Measurements from ENCODE around the gene ATP8B3.

ATP8B3 gene

DNA sequence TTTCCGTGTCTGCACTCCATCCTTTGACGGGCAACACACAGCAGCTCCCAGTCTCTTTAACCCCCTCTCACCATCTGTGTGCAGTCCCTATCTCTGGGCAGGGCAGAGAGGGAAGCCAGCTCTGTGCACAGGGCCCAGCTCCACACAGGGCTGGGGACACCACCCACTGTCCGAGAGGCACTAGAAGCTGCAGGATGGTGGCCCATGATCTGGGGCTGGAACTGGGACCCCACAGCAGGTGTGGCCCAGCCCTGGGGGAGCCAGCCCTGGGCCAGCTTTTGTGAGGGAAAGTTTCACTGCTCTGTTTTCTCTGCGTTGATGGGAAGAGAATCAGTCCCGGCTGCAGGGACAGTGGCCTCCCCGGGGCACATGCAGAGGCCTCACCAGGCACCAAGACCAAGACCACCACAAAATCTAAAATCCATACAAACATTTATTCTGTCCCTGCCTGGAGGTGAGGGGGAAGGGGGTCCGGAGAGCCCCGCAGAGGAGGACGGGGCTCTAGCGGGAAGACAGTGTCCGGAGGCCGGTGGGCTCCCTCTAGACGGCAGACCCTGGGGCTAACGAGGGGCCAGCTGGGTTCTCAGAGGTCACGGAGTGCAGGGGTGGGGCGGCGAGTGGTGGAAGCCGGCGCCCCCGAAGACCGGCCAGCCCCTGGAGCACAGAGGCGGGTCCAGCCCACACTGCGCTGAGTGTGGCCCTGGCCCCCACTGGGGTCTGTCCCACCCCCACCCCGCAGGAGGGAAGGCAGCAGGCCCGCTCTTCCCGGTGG lies 2.9 kb upstream of the ATP8B3 start:
- no CpG with 5 or more reads among the region's 26 CpGs for WGBS (ENCODE audit: insufficient coverage, insufficient read length)
- no peak for DNase-seq (ENCODE audit: low read depth, low spot score)
- Histone ChIP-seq H3K9me3 (ENCODE audit: control insufficient read depth, insufficient read depth, low read length) (no peaks in the 10 kb centered on the region), H3K27me3 (ENCODE audit: control insufficient read depth, insufficient read depth, low read length) (no peaks in the 10 kb centered on the region), H3K27ac (ENCODE audit: low read length) (no peak overlapping the region), H3K36me3 (ENCODE audit: control insufficient read depth, insufficient read depth, low read length) (peaks cover 34% of the 10 kb centered on the region), H3K4me3 (ENCODE audit: low read length) (no peak overlapping the region), H3K4me1 (ENCODE audit: control insufficient read depth, insufficient read depth, low read length) (peaks cover 2% of the 10 kb centered on the region)

DNA sequence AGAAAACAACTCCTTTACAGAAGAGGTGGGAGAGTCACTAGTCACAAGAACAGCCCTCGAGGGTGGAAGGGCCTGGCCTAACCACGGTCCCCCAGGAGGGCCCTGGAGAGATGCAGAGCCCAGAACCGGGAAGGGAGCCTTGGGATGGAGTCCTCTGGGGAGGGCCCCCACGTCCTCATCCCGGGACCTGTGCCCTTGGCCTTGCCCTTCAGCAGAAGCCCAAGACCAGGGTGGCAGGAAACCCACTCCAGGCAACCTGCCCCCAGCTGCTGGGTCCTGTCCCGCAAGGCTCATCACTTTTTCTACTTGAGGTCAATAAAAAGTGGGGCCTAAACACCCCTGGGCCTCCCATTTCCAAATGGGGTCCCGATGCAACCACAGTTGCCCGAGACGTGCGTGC lies 2.3 kb upstream of the ATP8B3 start:
- no CpG with 5 or more reads among the region's 10 CpGs for WGBS (ENCODE audit: insufficient coverage, insufficient read length)
- Histone ChIP-seq H3K9me3 (ENCODE audit: control insufficient read depth, insufficient read depth, low read length) (no peaks in the 10 kb centered on the region), H3K36me3 (ENCODE audit: control insufficient read depth, insufficient read depth, low read length) (peaks cover 33% of the 10 kb centered on the region), H3K4me1 (ENCODE audit: control insufficient read depth, insufficient read depth, low read length) (peaks cover 2% of the 10 kb centered on the region), H3K27ac (ENCODE audit: low read length) (no peak overlapping the region), H3K27me3 (ENCODE audit: control insufficient read depth, insufficient read depth, low read length) (no peaks in the 10 kb centered on the region), H3K4me3 (ENCODE audit: low read length) (no peak overlapping the region)
- no peak for DNase-seq (ENCODE audit: low read depth, low spot score)

DNA sequence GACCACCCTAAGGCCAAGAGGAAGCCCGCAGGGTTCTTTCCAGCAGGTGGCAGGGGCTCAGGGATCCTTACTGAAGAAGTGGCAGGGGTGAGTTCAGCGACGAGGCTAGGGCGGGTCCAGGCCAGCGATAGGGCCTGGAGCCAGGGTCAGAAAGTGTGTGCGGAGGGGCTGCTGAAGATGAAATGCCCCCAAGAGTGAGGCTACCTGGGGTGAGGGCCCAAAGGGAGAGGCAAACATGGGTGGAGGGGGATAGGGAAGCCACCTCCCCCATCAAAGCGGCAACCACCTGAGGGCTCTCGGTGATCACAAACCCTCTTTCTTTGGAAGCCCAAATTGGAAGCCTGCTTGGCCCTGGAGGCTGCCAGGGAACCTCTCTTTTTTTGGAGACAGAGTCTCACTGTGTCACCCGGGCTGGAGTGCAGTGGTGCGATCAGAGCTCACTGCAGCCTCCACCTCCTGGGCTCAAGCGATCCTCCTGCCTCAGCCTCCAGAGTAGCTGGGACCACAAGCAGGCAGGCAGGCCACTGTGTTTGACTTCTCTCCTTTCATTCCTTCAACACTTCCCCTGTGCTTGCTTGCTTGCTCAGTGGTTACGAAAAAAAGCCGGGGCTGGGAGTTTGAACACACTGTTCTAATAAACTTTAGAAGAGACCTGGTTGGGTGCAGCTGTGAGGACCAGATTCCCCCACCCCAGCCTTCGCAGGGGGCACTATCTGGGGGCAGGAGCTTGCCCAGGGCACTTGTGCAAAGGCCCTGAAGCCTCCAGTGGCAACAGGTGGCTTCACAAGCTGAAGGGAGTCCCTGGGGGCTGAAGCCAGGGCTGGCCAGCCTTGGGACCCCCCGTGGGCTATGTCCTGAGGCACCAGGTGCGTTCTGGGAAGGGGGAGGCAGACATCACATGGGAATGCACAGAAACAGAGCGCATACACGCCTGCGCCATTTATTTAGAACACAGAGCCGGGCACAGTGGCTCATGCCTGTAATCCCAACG lies 1.4 kb upstream of the ATP8B3 start:
- WGBS (ENCODE audit: insufficient coverage, insufficient read length), result no CpG with 5 or more reads among the region's 21 CpGs
- H3K9me3 ChIP-seq (ENCODE audit: control insufficient read depth, insufficient read depth, low read length), result no peaks in the 10 kb centered on the region
- peaks cover 24% of the 10 kb centered on the region for H3K36me3 ChIP-seq (ENCODE audit: control insufficient read depth, insufficient read depth, low read length)
- no peak overlapping the region; the same call in 1 of the 2 replicates for H3K4me3 ChIP-seq (ENCODE audit: low read length)
- peaks cover 2% of the 10 kb centered on the region for H3K4me1 ChIP-seq (ENCODE audit: control insufficient read depth, insufficient read depth, low read length)
- no peaks in the 10 kb centered on the region for H3K27me3 ChIP-seq (ENCODE audit: control insufficient read depth, insufficient read depth, low read length)
- H3K27ac ChIP-seq (ENCODE audit: low read length), result no peak overlapping the region
- no peak for DNase-seq (ENCODE audit: low read depth, low spot score)

DNA sequence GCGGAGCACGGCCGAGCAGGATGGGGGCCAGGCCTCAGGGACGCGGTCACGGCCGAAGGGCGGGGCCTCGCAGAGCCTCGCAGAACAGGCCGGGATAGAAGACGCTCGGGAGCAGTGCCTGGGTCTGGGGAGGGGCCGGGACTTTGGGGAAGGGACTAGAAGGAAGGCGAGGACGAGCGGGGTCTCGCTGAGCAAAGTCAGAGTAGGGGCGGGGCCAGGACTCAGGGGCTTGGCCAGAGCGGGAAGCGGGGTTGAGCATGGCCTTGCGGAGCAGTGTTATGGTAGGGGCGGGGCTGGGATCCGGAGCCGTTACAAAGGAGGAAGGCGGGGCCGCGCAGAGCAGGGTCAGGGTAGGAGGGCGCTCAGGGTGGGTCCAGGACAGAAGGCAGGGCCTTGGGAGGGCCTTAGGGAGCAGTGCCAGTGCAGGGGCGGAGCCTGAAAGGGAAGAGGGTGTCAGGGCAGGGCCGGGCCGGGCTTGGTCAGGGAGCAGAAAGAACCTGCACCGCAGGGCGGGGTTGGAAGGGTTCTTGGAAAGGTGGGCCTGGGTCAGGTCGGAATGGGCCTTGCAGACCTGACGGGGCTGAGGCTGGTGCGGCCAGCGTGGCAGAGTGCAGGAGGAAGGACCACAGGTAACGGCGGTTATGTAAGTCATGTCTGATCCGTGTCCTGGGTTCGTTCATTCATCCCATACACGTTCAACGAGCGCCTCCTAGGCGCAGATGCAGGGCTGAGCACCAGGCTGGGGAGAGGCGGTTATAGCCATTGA lies 533 bp upstream of the ATP8B3 start:
- peaks cover 17% of the 10 kb centered on the region for H3K36me3 ChIP-seq (ENCODE audit: control insufficient read depth, insufficient read depth, low read length)
- H3K4me1 ChIP-seq (ENCODE audit: control insufficient read depth, insufficient read depth, low read length), result peaks cover 2% of the 10 kb centered on the region
- peak overlapping the region; percentile 46; the same call in 1 of the 2 replicates for H3K4me3 ChIP-seq (ENCODE audit: low read length)
- DNase-seq (ENCODE audit: low read depth, low spot score), result peak; percentile 77
- no peaks in the 10 kb centered on the region for H3K9me3 ChIP-seq (ENCODE audit: control insufficient read depth, insufficient read depth, low read length)
- H3K27me3 ChIP-seq (ENCODE audit: control insufficient read depth, insufficient read depth, low read length), result no peaks in the 10 kb centered on the region
- no CpG with 5 or more reads among the region's 47 CpGs for WGBS (ENCODE audit: insufficient coverage, insufficient read length)
- no peak overlapping the region for H3K27ac ChIP-seq (ENCODE audit: low read length)

- H3K4me3 ChIP-seq (ENCODE audit: low read length), result peak overlapping the region; percentile 67; the same call in 1 of the 2 replicates
- peaks cover 2% of the 10 kb centered on the region for H3K4me1 ChIP-seq (ENCODE audit: control insufficient read depth, insufficient read depth, low read length)
These were observed 593 bp downstream of the ATP8B3 start for GRCh38 chr19:1811472-1811894.

GRCh38 chr19:1810439-1811160 lies 1.5 kb downstream of the ATP8B3 start:
- Histone ChIP-seq H3K4me1 (ENCODE audit: control insufficient read depth, insufficient read depth, low read length) (peaks cover 2% of the 10 kb centered on the region), H3K27ac (ENCODE audit: low read length) (no peak overlapping the region), H3K9me3 (ENCODE audit: control insufficient read depth, insufficient read depth, low read length) (no peaks in the 10 kb centered on the region), H3K36me3 (ENCODE audit: control insufficient read depth, insufficient read depth, low read length) (no peaks in the 10 kb centered on the region), H3K27me3 (ENCODE audit: control insufficient read depth, insufficient read depth, low read length) (no peaks in the 10 kb centered on the region), H3K4me3 (ENCODE audit: low read length) (no peak overlapping the region)
- no peak for DNase-seq (ENCODE audit: low read depth, low spot score)
- WGBS (ENCODE audit: insufficient coverage, insufficient read length), result no CpG with 5 or more reads among the region's 19 CpGs

More at GRCh38 chr19:1811472-1811894, 593 bp downstream of the ATP8B3 start:
- H3K27ac ChIP-seq (ENCODE audit: low read length), result no peak overlapping the region
- DNase-seq (ENCODE audit: low read depth, low spot score), result no peak
- no peaks in the 10 kb centered on the region for H3K9me3 ChIP-seq (ENCODE audit: control insufficient read depth, insufficient read depth, low read length)
- peaks cover 8% of the 10 kb centered on the region for H3K36me3 ChIP-seq (ENCODE audit: control insufficient read depth, insufficient read depth, low read length)
- WGBS (ENCODE audit: insufficient coverage, insufficient read length), result no CpG with 5 or more reads among the region's 13 CpGs
- no peaks in the 10 kb centered on the region for H3K27me3 ChIP-seq (ENCODE audit: control insufficient read depth, insufficient read depth, low read length)

DNA sequence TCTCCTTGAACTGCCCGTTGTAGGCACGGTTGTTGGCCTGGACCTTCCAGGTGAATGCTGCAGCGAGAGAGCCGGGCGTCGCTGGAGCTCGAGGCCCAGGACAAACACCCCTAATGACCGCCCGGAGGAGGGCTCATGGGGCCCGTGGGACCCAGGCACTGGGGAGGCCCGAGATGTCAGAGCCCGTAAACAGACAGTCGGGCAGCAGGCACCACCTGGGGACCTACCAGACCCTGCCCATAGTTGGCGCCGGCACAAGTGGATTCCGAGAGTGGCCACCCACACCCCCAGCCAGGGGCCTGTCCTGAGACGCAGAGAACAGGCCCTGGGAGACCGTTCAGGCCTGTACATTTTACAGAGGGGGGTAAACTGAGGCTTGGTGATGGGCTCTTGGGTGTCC lies 2.4 kb downstream of the ATP8B3 start:
- peaks cover 2% of the 10 kb centered on the region for H3K4me1 ChIP-seq (ENCODE audit: control insufficient read depth, insufficient read depth, low read length)
- WGBS (ENCODE audit: insufficient coverage, insufficient read length), result no CpG with 5 or more reads among the region's 18 CpGs
- H3K9me3 ChIP-seq (ENCODE audit: control insufficient read depth, insufficient read depth, low read length), result no peaks in the 10 kb centered on the region
- H3K4me3 ChIP-seq (ENCODE audit: low read length), result no peak overlapping the region
- no peaks in the 10 kb centered on the region for H3K36me3 ChIP-seq (ENCODE audit: control insufficient read depth, insufficient read depth, low read length)
- no peak overlapping the region for H3K27ac ChIP-seq (ENCODE audit: low read length)
- H3K27me3 ChIP-seq (ENCODE audit: control insufficient read depth, insufficient read depth, low read length), result no peaks in the 10 kb centered on the region
- DNase-seq (ENCODE audit: low read depth, low spot score), result no peak

- peaks cover 2% of the 10 kb centered on the region for H3K4me1 ChIP-seq (ENCODE audit: control insufficient read depth, insufficient read depth, low read length)
- H3K27ac ChIP-seq (ENCODE audit: low read length), result no peak overlapping the region
- H3K27me3 ChIP-seq (ENCODE audit: control insufficient read depth, insufficient read depth, low read length), result no peaks in the 10 kb centered on the region
- DNase-seq (ENCODE audit: low read depth, low spot score), result no peak
- H3K9me3 ChIP-seq (ENCODE audit: control insufficient read depth, insufficient read depth, low read length), result no peaks in the 10 kb centered on the region
- no peaks in the 10 kb centered on the region for H3K36me3 ChIP-seq (ENCODE audit: control insufficient read depth, insufficient read depth, low read length)
- no peak overlapping the region for H3K4me3 ChIP-seq (ENCODE audit: low read length)
- WGBS (ENCODE audit: insufficient coverage, insufficient read length), result no CpG with 5 or more reads among the region's 2 CpGs
These were observed 3.7 kb downstream of the ATP8B3 start for GRCh38 chr19:1808395-1808731.

GRCh38 chr19:1807695-1808394 lies 4.2 kb downstream of the ATP8B3 start:
- no peaks in the 10 kb centered on the region for H3K9me3 ChIP-seq (ENCODE audit: control insufficient read depth, insufficient read depth, low read length)
- H3K4me1 ChIP-seq (ENCODE audit: control insufficient read depth, insufficient read depth, low read length), result peaks cover 2% of the 10 kb centered on the region
- no peaks in the 10 kb centered on the region for H3K36me3 ChIP-seq (ENCODE audit: control insufficient read depth, insufficient read depth, low read length)
- DNase-seq (ENCODE audit: low read depth, low spot score), result no peak
- WGBS (ENCODE audit: insufficient coverage, insufficient read length), result no CpG with 5 or more reads among the region's 30 CpGs
- H3K27me3 ChIP-seq (ENCODE audit: control insufficient read depth, insufficient read depth, low read length), result no peaks in the 10 kb centered on the region
- no peak overlapping the region for H3K4me3 ChIP-seq (ENCODE audit: low read length)
- no peak overlapping the region for H3K27ac ChIP-seq (ENCODE audit: low read length)

Measured in iPS DF 6.9 (cell line).